ENCODE data around the gene KRT15.

DNA sequence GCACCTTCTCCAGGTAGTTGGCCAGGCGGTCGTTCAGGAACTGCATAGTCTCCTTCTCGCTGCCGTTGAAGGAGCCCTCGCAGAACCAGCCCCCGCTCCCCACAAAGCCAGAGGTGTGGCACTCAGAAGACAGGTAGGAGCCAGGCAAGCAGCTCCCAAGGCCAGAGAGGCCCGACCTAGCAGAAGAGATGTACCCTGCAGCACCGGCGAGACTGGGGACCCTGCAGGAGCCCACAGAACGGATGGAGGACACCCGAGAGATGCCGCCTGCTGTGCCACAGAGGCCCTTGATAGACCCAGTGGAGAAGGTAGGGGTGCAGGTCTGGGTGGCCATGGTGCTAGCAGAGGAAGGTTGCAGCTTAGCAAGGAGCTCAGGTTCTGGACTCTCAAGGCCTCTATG, 29.2 kb downstream of the KRT15 start, which contains the start of gene KRT36:
- TF ChIP-seq CTCF (IDR thresholded peaks at IDR 0.05) (no peak), ZFX (IDR thresholded peaks at IDR 0.05; ENCODE audit: borderline replicate concordance) (no peak)

Measured in 22Rv1 (cell line).